Measurements from ENCODE around the gene VEGFB. TPM values are rescaled to one million over a fixed set of nuclear protein-coding genes. Genes with fewer than 3 reads are reported as not detected.

VEGFB gene
- total and polyA plus RNA-seq, 2 donors (not counting 3 experiments of a cell fraction or from before 2014, with no cell fraction given), result 19.3 to 98.1 TPM

DNA sequence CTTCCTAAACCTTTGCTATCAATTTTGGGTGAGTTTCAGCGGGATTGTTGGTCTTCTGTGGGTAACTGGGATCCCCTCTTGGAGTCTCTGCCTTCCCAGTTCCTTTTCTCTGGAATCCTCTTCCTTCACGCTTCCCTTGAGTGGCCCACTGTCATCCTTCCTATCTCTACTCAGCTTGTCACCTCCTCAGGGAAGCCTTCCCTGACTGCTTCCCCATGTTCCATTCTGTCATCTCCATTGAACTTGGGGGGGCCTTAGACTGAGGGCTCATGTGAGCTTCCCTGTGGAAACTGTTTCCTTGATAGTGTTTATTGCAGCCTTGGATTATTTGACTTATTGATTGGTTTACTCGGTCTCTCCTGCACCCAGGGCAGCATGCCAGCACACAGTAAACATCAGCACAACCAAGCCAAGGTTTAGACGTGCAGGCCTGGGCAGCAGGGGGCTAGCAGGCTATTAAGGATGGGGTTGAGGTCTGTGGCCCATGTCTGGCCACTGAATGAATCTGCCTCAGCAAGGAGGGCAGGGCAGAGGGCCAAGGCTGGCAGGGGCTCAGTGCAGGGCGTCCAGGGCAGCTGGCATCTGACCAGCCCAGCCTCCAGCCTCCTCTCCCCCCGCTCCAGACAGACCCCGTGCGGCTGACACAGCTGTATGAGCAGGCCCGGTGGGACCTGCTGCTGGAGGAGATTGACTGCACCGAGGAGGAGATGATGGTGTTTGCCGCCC lies 15.6 kb upstream of the VEGFB start:
- H3K79me2 ChIP-seq (ENCODE audit: control insufficient read depth, insufficient read depth, low read length), result no peaks in the 10 kb centered on the region
- H3K4me1 ChIP-seq (ENCODE audit: control insufficient read depth, extremely low read depth, insufficient read depth, low read length), result no peaks in the 10 kb centered on the region
- FAIRE-seq (no peak), DNase-seq (ENCODE audit: low read depth, low spot score) (no peak)
- no peak overlapping the region for H3K27ac ChIP-seq (ENCODE audit: insufficient read depth, low read depth, low read length)
- H3K9ac ChIP-seq (replicated peaks; ENCODE audit: extremely low read depth, insufficient read depth, low read length), result no peak overlapping the region
- TF ChIP-seq MYC (IDR thresholded peaks at IDR 0.05; ENCODE audit: low read depth, low read length), result no peak
- TF ChIP-seq FOS (IDR thresholded peaks at IDR 0.05; ENCODE audit: borderline replicate concordance, insufficient read depth, low read length), result no peak
- no peak for TF ChIP-seq POLR2A (IDR thresholded peaks at IDR 0.05; ENCODE audit: low read depth, low read length)
- no peak for TF ChIP-seq POLR2AphosphoS5 (IDR thresholded peaks at IDR 0.05; ENCODE audit: insufficient read depth, low read depth, low read length)
- no peak for TF ChIP-seq CTCF (IDR thresholded peaks at IDR 0.05; ENCODE audit: extremely low read depth in 1 of 2, insufficient read depth in 1 of 2, low read depth in 1 of 2, low read length in 2 of 2)
- no peak for TF ChIP-seq GATA2 (IDR thresholded peaks at IDR 0.05; ENCODE audit: insufficient read depth, insufficient read length, low read depth, low read length)
- TF ChIP-seq JUN (IDR thresholded peaks at IDR 0.05; ENCODE audit: borderline replicate concordance, insufficient read depth, insufficient read length, low read depth), result no peak
- TF ChIP-seq EZH2 (IDR thresholded peaks at IDR 0.05; ENCODE audit: borderline replicate concordance, low read depth, low read length, severe bottlenecking), result no peak
- TF ChIP-seq, protein P1, sequence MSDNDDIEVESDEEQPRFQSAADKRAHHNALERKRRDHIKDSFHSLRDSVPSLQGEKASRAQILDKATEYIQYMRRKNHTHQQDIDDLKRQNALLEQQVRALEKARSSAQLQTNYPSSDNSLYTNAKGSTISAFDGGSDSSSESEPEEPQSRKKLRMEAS (IDR thresholded peaks at IDR 0.05; ENCODE audit: insufficient read depth, insufficient read length), result no peak
- H3K36me3 ChIP-seq (ENCODE audit: control insufficient read depth in 2 of 2, extremely low read depth in 1 of 2, insufficient read depth in 2 of 2, low read length in 2 of 2), result peaks cover 0 to 4% of the 10 kb centered on the region in 2 experiments
- H4K20me1 ChIP-seq (replicated peaks; ENCODE audit: control insufficient read depth, extremely low read depth, insufficient read depth, low read length), result no peaks in the 10 kb centered on the region
- no peaks in the 10 kb centered on the region for H3K9me1 ChIP-seq (replicated peaks; ENCODE audit: control insufficient read depth, extremely low read depth, insufficient read depth, low read length)
- POLR2A ChIA-PET, result no interaction called here
- BruUV-seq (replicated peaks), result no TSS peak
- H3K4me3 ChIP-seq (replicated peaks in 1 of 3; ENCODE audit: insufficient read depth in 1 of 3, low read depth in 1 of 3, low read length in 3 of 3), result no peak overlapping the region
- CTCF ChIA-PET, result interaction anchor here (4.6 kb wide), 1 partner anchor 12 kb away, joined by 40 read pairs; the partner anchor contains the start of gene FERMT3
- H3K9me3 ChIP-seq (replicated peaks; ENCODE audit: control insufficient read depth, insufficient read depth, low read length), result no peaks in the 10 kb centered on the region
- no peaks in the 10 kb centered on the region for H3K27me3 ChIP-seq (ENCODE audit: control insufficient read depth in 2 of 2, insufficient read depth in 2 of 2, low read length in 2 of 2)
- no peak overlapping the region for H2AFZ ChIP-seq (ENCODE audit: low read depth, low read length)
- dilution Hi-C loops (cut with MboI; ENCODE audit: extremely low pct_ligation_motif_present, low sequenced_read_pairs), result no loop called here
- H3K4me2 ChIP-seq (ENCODE audit: insufficient read depth, low read length), result no peak overlapping the region
- intact Hi-C loops (cut with micrococcal nuclease), result no loop called here
